Chondrocyte (in vitro differentiated cells): ENCODE data around the gene GREB1. TPM values are rescaled to one million over a fixed set of nuclear protein-coding genes. Genes with fewer than 3 reads are reported as not detected.
A peak's percentile ranks its signal among the peaks of the same experiment; 100 is the strongest.

Source experiments
- DNase-seq: peaks from one replicate; pipeline ENCODE4 v3.0.0; 2021; ENCODE audit warnings: mixed read lengths, low spot score
- H3K27ac Mint-ChIP-seq: one replicate; pipeline ENCODE4 v1.8.0; 2021; ENCODE audit warnings: mild to moderate bottlenecking, moderate library complexity, mixed read lengths; ENCODE audit not compliant: unreplicated experiment
- H3K27me3 Mint-ChIP-seq: 2 replicates; pipeline ENCODE4 v1.8.0; 2021; ENCODE audit warnings: low read depth, mixed read lengths
- H3K36me3 Mint-ChIP-seq: 2 replicates; pipeline ENCODE4 v1.8.0; 2021; ENCODE audit warnings: low read depth, mixed read lengths
- H3K4me1 Mint-ChIP-seq: 2 replicates; pipeline ENCODE4 v1.8.0; 2021; ENCODE audit warnings: low read depth, mild to moderate bottlenecking, mixed read lengths
- H3K4me3 Mint-ChIP-seq: one replicate; pipeline ENCODE4 v1.8.0; 2021; ENCODE audit warnings: mild to moderate bottlenecking, moderate library complexity, mixed read lengths; ENCODE audit not compliant: unreplicated experiment
- H3K9me3 Mint-ChIP-seq: 2 replicates; pipeline ENCODE4 v1.8.0; 2021; ENCODE audit warnings: low read depth, mixed read lengths
- total RNA-seq: library from RNA; stranded (reverse); gene quantifications from 3 replicates; pipeline ENCODE4 v1.2.1, GENCODE V29; 2021
- TF ChIP-seq, protein P1 (sequence below): fragments of 200-600 bp; sonication (generic); IDR thresholded peaks from 2 replicates; pipeline ENCODE4 v1.5.0; 2021; ENCODE audit warnings: antibody characterized with exemption, mild to moderate bottlenecking, moderate library complexity

The GREB1 gene
- total RNA-seq, 1 donor from 2014 or later, result 0.52 TPM

DNA sequence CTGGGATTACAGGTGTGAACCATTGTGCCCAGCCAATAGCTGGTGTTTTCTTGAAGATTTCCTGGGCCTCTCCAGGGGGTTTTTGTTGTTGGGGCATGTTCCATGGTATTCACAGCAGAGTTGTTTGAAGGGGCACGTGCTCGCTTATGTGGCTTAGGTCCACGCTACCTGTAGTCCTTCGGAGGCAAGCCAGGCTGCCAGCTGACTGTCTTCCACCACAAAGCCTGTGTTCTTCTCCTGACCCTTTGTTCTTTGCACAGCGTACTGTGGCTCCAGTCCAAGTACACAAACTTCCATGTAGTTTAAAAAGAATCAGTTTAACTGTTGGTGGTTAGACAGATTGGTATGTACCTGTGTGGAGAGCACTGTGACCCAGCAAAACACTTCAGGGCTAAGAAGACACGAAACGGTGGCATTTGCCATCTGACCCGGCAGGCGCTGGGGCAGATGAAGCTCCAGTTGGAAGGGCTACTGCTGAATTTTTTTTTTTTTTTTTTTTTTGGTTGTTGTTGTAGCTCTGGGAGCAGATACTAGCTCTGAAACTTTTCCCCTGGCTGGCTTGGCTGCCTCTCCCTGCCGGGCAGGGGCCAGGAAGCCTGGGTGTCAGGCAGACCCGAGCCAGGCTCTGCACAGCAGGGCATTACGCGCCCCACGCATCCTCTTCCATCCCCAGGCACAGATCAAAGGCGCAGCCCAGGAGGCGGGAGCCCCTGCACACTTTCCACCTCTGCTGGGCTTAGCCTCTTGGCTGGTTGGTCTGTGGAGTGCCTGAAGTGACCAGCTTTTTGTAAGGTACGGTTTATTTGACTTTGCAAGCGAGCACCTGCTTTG, 5.7 kb downstream of the GREB1 start:
- H3K9me3 Mint-ChIP-seq, result no peaks in the 10 kb centered on the region
- peaks cover 4% of the 10 kb centered on the region for H3K4me1 Mint-ChIP-seq
- peaks cover 36% of the 10 kb centered on the region for H3K27me3 Mint-ChIP-seq
- H3K36me3 Mint-ChIP-seq, result no peaks in the 10 kb centered on the region
- peak overlapping the region; percentile 4 for H3K27ac Mint-ChIP-seq
- no peak for DNase-seq
- TF ChIP-seq, protein P1, sequence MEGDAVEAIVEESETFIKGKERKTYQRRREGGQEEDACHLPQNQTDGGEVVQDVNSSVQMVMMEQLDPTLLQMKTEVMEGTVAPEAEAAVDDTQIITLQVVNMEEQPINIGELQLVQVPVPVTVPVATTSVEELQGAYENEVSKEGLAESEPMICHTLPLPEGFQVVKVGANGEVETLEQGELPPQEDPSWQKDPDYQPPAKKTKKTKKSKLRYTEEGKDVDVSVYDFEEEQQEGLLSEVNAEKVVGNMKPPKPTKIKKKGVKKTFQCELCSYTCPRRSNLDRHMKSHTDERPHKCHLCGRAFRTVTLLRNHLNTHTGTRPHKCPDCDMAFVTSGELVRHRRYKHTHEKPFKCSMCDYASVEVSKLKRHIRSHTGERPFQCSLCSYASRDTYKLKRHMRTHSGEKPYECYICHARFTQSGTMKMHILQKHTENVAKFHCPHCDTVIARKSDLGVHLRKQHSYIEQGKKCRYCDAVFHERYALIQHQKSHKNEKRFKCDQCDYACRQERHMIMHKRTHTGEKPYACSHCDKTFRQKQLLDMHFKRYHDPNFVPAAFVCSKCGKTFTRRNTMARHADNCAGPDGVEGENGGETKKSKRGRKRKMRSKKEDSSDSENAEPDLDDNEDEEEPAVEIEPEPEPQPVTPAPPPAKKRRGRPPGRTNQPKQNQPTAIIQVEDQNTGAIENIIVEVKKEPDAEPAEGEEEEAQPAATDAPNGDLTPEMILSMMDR, result no peak
- no peak overlapping the region for H3K4me3 Mint-ChIP-seq

DNA sequence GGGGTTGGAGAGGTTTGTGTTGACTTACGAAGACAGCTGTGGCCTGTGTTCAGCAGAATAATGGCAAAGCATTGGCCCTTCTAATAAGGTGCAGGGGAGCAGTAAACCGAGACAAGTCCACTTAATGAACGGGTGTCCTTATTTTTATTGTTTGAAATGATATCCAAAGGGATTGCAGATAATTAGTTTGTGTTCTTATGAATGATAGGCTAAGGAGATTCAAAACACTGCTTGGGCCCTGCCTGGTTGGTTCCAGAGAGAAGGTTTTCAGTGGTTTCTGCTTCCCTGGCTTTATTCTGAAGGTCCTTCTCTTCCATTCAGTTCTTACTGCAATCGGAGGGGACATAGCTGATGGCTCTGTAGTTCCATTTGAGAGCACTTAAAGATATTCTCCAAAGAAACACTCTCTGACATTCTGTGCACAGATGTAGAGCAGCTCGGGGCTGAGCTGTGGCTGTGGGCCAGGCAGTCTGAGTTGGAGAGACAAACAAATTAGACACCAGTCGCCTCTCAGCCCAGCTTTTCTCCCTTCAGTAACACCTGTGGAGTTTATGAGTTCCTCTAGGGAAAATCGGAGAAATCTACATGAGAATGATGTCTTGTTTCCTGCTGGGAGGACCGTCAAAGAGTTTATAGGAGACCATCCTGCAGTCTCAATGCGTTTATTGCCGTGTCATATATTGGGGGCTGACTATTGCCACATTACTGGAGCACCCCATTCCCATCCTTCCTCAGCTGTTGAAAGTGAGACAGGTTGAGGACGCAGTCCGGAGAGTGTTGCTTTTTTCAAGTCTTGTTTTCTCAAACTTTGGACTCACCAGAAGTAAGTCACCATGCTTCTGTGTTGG, 6.5 kb downstream of the GREB1 start:
- Mint-ChIP-seq H3K36me3 (no peaks in the 10 kb centered on the region), H3K4me1 (peaks cover 4% of the 10 kb centered on the region), H3K4me3 (no peak overlapping the region), H3K27ac (peak overlapping the region; percentile 4), H3K9me3 (no peaks in the 10 kb centered on the region), H3K27me3 (peaks cover 30% of the 10 kb centered on the region)
- DNase-seq, result no peak
- TF ChIP-seq, protein P1, result no peak

DNA sequence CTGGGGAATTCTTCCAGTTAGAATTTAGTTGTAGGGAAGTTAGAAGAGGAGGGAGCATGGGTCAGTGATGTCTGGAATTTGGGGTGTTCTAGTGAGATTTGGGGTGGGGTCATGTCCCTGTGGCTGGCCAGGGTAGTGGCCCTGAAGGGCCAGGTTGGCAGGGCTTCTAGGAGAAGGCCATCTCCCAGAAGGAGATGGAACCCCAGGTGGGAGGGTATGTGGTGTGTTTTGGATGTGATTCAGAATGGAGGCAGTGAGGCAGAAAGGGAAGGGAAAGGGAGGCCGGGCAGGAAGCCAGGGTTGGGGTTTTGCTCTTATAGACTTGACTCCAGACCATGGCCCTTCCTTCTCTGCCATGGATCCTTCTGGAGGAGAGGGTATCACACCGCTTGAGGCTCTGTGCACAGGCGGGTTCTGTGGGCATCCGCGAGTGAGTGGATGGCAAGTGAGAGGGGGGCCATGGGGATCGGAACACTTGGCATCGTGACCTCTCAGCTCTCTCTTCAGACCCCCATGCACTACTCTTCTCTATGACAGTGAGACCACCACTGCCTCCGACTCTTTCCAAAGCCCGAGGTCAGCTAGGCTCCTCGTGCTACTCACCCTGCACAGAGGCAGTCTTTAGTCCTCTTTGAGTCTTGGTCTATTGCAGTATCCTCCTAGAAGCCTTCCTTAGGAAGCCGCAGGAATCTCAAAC, 7.3 kb downstream of the GREB1 start:
- Mint-ChIP-seq H3K27ac (no peak overlapping the region), H3K27me3 (peaks cover 25% of the 10 kb centered on the region), H3K36me3 (no peaks in the 10 kb centered on the region), H3K9me3 (no peaks in the 10 kb centered on the region), H3K4me3 (no peak overlapping the region), H3K4me1 (peaks cover 4% of the 10 kb centered on the region)
- DNase-seq, result no peak
- TF ChIP-seq, protein P1, result no peak

DNA sequence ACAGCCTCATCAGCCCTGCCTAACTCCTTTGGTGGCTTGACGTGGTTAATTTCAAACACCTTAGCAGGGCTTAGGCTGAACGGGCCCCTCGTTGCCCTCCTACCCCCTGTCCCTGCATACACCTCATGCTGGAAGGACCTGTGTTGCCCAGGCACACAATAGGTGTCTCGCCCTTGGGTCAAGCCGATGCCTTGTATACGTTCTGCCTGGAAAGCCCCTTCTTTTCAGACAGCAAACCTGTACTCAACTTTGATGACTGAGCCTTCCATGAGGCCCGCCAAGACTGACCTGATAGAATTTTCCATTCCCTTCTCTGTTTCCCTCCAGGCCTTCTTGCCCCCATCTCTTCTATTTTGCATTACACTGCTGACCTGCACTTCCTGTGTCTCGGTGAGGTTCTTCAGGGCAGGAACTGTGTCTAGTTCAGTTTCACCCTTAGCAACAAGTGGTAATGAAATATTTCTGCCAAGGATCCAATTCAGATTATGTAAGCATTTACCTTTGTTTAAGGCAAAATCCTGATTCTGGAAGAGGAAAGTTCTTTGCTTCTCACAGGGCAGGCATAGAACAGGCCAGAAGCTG, 7.9 kb downstream of the GREB1 start:
- Mint-ChIP-seq H3K9me3 (no peaks in the 10 kb centered on the region), H3K4me3 (no peak overlapping the region), H3K27ac (no peak overlapping the region), H3K27me3 (peaks cover 22% of the 10 kb centered on the region), H3K4me1 (peaks cover 4% of the 10 kb centered on the region), H3K36me3 (no peaks in the 10 kb centered on the region)
- TF ChIP-seq, protein P1, result no peak
- DNase-seq, result no peak
